Activated CD4-positive, alpha-beta T cell treated with anti-CD3 and anti-CD28 coated beads for 36 hours (primary cell): ENCODE data around the gene GUCY1B1. TPM values are rescaled to one million over a fixed set of nuclear protein-coding genes. Genes with fewer than 3 reads are reported as not detected.

ENCODE experiments used
- ATAC-seq: fragments of 200-7000 bp; cut with Tn5 transposase; one replicate; pipeline ENCODE4 v1.10.0; 2021; ENCODE audit warnings: mild to moderate bottlenecking, moderate library complexity
- CTCF ChIA-PET: fragments of 350-600 bp; sonication (Branson Sonifier 250); formaldehyde crosslinking; loops from one replicate; lab custom pipeline; 2021; ENCODE audit warnings: antibody characterized with exemption; lab: Charles Lee
- POLR2A ChIA-PET: fragments of 350-600 bp; sonication (Branson Sonifier 250); formaldehyde crosslinking; loops from one replicate; lab custom pipeline; 2021; ENCODE audit warnings: antibody characterized with exemption, inconsistent platforms; lab: Charles Lee
- DNase-seq: peaks from one replicate; pipeline ENCODE4 v3.0.0-alpha.2; 2020
- H3K27ac Mint-ChIP-seq: one replicate; pipeline ENCODE4 v1.8.0; 2021; ENCODE audit warnings: mixed read lengths
- H3K27me3 Mint-ChIP-seq: one replicate; pipeline ENCODE4 v1.8.0; 2021; ENCODE audit warnings: mixed read lengths
- H3K36me3 Mint-ChIP-seq: one replicate; pipeline ENCODE4 v1.8.0; 2021; ENCODE audit warnings: low read depth, mixed read lengths
- H3K4me1 Mint-ChIP-seq: one replicate; pipeline ENCODE4 v1.8.0; 2021; ENCODE audit warnings: mixed read lengths
- H3K4me3 Mint-ChIP-seq: one replicate; pipeline ENCODE4 v1.8.0; 2021; ENCODE audit warnings: mild to moderate bottlenecking, moderate library complexity, mixed read lengths
- H3K9me3 Mint-ChIP-seq: one replicate; pipeline ENCODE4 v1.8.0; 2021; ENCODE audit warnings: low read depth, mixed read lengths
- intact Hi-C, 2 experiments: fragments of 100-400 bp; cut with DNase I in 1 of 2; cut with micrococcal nuclease in 1 of 2; formaldehyde crosslinking; loops; one replicate each; pipeline versions ENCODE4 v1.14.2 to v1.15.1; 2022 to 2024; cut with DNase I, micrococcal nuclease
- total RNA-seq, 2 experiments: library from RNA; stranded (reverse); gene quantifications; one replicate each; pipeline ENCODE4 v1.2.3, GENCODE V29; 2021

Gene GUCY1B1
- total RNA-seq, 2 experiments from 2014 or later: 0.37 to 0.63 TPM

GRCh38 chr4:155800685-155801343 lies 42.0 kb downstream of the GUCY1B1 start:
- no peak for DNase-seq
- CTCF ChIA-PET: interaction anchor here (1.3 to 1.6 kb wide), 2 partner anchors 14 to 19 kb away, joined by 3 to 6 read pairs; no protein-coding TSS in a partner anchor

GRCh38 chr4:155802190-155802959 lies 43.6 kb downstream of the GUCY1B1 start:
- Mint-ChIP-seq H3K27ac (no peak overlapping the region), H3K4me3 (no peak overlapping the region), H3K36me3 (no peaks in the 10 kb centered on the region), H3K27me3 (no peaks in the 10 kb centered on the region), H3K4me1 (peaks cover 3% of the 10 kb centered on the region), H3K9me3 (no peaks in the 10 kb centered on the region)
- CTCF ChIA-PET: no interaction called here
- intact Hi-C loops: no loop called here
- DNase-seq (no peak), ATAC-seq (no peak)
- POLR2A ChIA-PET: no interaction called here

More at GRCh38 chr4:155800685-155801343, 42.0 kb downstream of the GUCY1B1 start:
- peaks cover 3% of the 10 kb centered on the region for H3K4me1 Mint-ChIP-seq
- H3K4me3 Mint-ChIP-seq: no peak overlapping the region
- peaks cover 5% of the 10 kb centered on the region for H3K27me3 Mint-ChIP-seq
- no peak for ATAC-seq
- no peak overlapping the region for H3K27ac Mint-ChIP-seq
- no peaks in the 10 kb centered on the region for H3K9me3 Mint-ChIP-seq
- H3K36me3 Mint-ChIP-seq: no peaks in the 10 kb centered on the region
- POLR2A ChIA-PET: no interaction called here
- intact Hi-C loops: no loop called here

GRCh38 chr4:155805016-155805415 lies 46.2 kb downstream of the GUCY1B1 start:
- no peaks in the 10 kb centered on the region for H3K27me3 Mint-ChIP-seq
- H3K4me3 Mint-ChIP-seq: no peak overlapping the region
- intact Hi-C loops: loop anchor here in 1 of 2 experiments (5.0 kb wide), 2 partner anchors 572 to 1162 kb away; no protein-coding TSS in a partner anchor
- ChIA-PET CTCF (no interaction called here), POLR2A (no interaction called here)
- H3K36me3 Mint-ChIP-seq: no peaks in the 10 kb centered on the region
- H3K9me3 Mint-ChIP-seq: no peaks in the 10 kb centered on the region
- DNase-seq (no peak), ATAC-seq (no peak)
- no peak overlapping the region for H3K27ac Mint-ChIP-seq
- no peaks in the 10 kb centered on the region for H3K4me1 Mint-ChIP-seq

- Mint-ChIP-seq H3K4me1 (no peaks in the 10 kb centered on the region), H3K36me3 (no peaks in the 10 kb centered on the region), H3K27me3 (no peaks in the 10 kb centered on the region), H3K9me3 (no peaks in the 10 kb centered on the region), H3K4me3 (no peak overlapping the region), H3K27ac (no peak overlapping the region)
- ChIA-PET CTCF (interaction anchor here (1.1 to 1.5 kb wide), 2 partner anchors 10 to 147 kb away, joined by 4 read pairs; partner anchors contain the start of gene CTSO), POLR2A (no interaction called here)
- no peak for DNase-seq
- intact Hi-C loops: loop anchor here in 1 of 2 experiments (5.0 kb wide), 2 partner anchors 570 to 1160 kb away; no protein-coding TSS in a partner anchor
- ATAC-seq: no peak
These were observed 48.2 kb downstream of the GUCY1B1 start for GRCh38 chr4:155807021-155807420.

GRCh38 chr4:155809835-155810234 lies 51.0 kb downstream of the GUCY1B1 start:
- H3K4me1 Mint-ChIP-seq: no peaks in the 10 kb centered on the region
- no peaks in the 10 kb centered on the region for H3K36me3 Mint-ChIP-seq
- peak; percentile 19 for DNase-seq
- intact Hi-C loops: loop anchor here (1.0 to 5.0 kb wide), 3 partner anchors 143 to 1157 kb away; partner anchors contain the start of gene CTSO (in 2 of the 2)
- CTCF ChIA-PET: interaction anchor here (0.6 to 3.1 kb wide), 6 partner anchors 13 to 581 kb away, joined by 3 to 30 read pairs (median 4); partner anchors contain the start of gene CTSO
- no peak overlapping the region for H3K4me3 Mint-ChIP-seq
- POLR2A ChIA-PET: no interaction called here
- H3K27me3 Mint-ChIP-seq: no peaks in the 10 kb centered on the region
- peak; percentile 85 for ATAC-seq
- H3K27ac Mint-ChIP-seq: no peak overlapping the region
- H3K9me3 Mint-ChIP-seq: no peaks in the 10 kb centered on the region

GRCh38 chr4:155811083-155811482 lies 52.3 kb downstream of the GUCY1B1 start:
- no peak overlapping the region for H3K27ac Mint-ChIP-seq
- H3K27me3 Mint-ChIP-seq: peaks cover 3% of the 10 kb centered on the region
- ChIA-PET CTCF (interaction anchor here (1.1 to 3.1 kb wide), 2 partner anchors 139 to 142 kb away, joined by 3 to 30 read pairs; partner anchors contain the start of gene CTSO), POLR2A (no interaction called here)
- ATAC-seq (no peak), DNase-seq (no peak)
- no peak overlapping the region for H3K4me3 Mint-ChIP-seq
- intact Hi-C loops: no loop called here
- no peaks in the 10 kb centered on the region for H3K36me3 Mint-ChIP-seq
- no peaks in the 10 kb centered on the region for H3K4me1 Mint-ChIP-seq
- no peaks in the 10 kb centered on the region for H3K9me3 Mint-ChIP-seq

- POLR2A ChIA-PET: no interaction called here
- ATAC-seq (no peak), DNase-seq (no peak)
- Mint-ChIP-seq H3K4me3 (no peak overlapping the region), H3K36me3 (no peaks in the 10 kb centered on the region), H3K27ac (no peak overlapping the region), H3K9me3 (no peaks in the 10 kb centered on the region), H3K4me1 (no peaks in the 10 kb centered on the region), H3K27me3 (peaks cover 11% of the 10 kb centered on the region)
- intact Hi-C loops: no loop called here
- CTCF ChIA-PET: interaction anchor here (0.6 kb wide), 1 partner anchor 1508 kb away, joined by 3 read pairs; no protein-coding TSS in a partner anchor
These were observed 59.8 kb downstream of the GUCY1B1 start for GRCh38 chr4:155818639-155819038.

- H3K4me1 Mint-ChIP-seq: no peaks in the 10 kb centered on the region
- DNase-seq: no peak
- H3K36me3 Mint-ChIP-seq: no peaks in the 10 kb centered on the region
- no peak overlapping the region for H3K4me3 Mint-ChIP-seq
- no peak for ATAC-seq
- peaks cover 11% of the 10 kb centered on the region for H3K27me3 Mint-ChIP-seq
- intact Hi-C loops: no loop called here
- ChIA-PET CTCF (interaction anchor here (0.6 kb wide), 1 partner anchor 1508 kb away, joined by 3 read pairs; no protein-coding TSS in a partner anchor), POLR2A (no interaction called here)
- H3K27ac Mint-ChIP-seq: no peak overlapping the region
- no peaks in the 10 kb centered on the region for H3K9me3 Mint-ChIP-seq
These were observed 60.2 kb downstream of the GUCY1B1 start for GRCh38 chr4:155819066-155819465.

GRCh38 chr4:155820887-155821518 lies 62.2 kb downstream of the GUCY1B1 start:
- Mint-ChIP-seq H3K9me3 (no peaks in the 10 kb centered on the region), H3K27me3 (peaks cover 13% of the 10 kb centered on the region), H3K27ac (no peak overlapping the region), H3K4me3 (no peak overlapping the region), H3K36me3 (no peaks in the 10 kb centered on the region), H3K4me1 (no peaks in the 10 kb centered on the region)
- intact Hi-C loops: no loop called here
- ATAC-seq (no peak), DNase-seq (no peak)
- ChIA-PET CTCF (no interaction called here), POLR2A (no interaction called here)

GRCh38 chr4:155822572-155822971 lies 63.8 kb downstream of the GUCY1B1 start:
- ATAC-seq (no peak), DNase-seq (no peak)
- POLR2A ChIA-PET: no interaction called here
- CTCF ChIA-PET: no interaction called here
- intact Hi-C loops: no loop called here
- no peaks in the 10 kb centered on the region for H3K4me1 Mint-ChIP-seq
- H3K36me3 Mint-ChIP-seq: no peaks in the 10 kb centered on the region
- H3K27ac Mint-ChIP-seq: no peak overlapping the region
- no peak overlapping the region for H3K4me3 Mint-ChIP-seq
- peaks cover 18% of the 10 kb centered on the region for H3K27me3 Mint-ChIP-seq
- H3K9me3 Mint-ChIP-seq: no peaks in the 10 kb centered on the region

- ChIA-PET CTCF (no interaction called here), POLR2A (no interaction called here)
- Mint-ChIP-seq H3K36me3 (no peaks in the 10 kb centered on the region), H3K27me3 (peaks cover 13% of the 10 kb centered on the region), H3K4me1 (no peaks in the 10 kb centered on the region), H3K4me3 (no peak overlapping the region), H3K27ac (no peak overlapping the region), H3K9me3 (no peaks in the 10 kb centered on the region)
- ATAC-seq (no peak), DNase-seq (no peak)
- intact Hi-C loops: no loop called here
These were observed 69.8 kb downstream of the GUCY1B1 start for GRCh38 chr4:155828628-155829027.
